GM21381 (cell line): Measurements from ENCODE around the gene SOX13.

Experiments
- ATAC-seq: cut with Tn5 transposase; IDR thresholded peaks from one replicate; pipeline ENCODE4 v1.9.1; 2021; ENCODE audit warnings: mild to moderate bottlenecking, moderate library complexity; ENCODE audit not compliant: unreplicated experiment

SOX13 gene

GRCh38 chr1:204128464-204128963, 55.6 kb downstream of the SOX13 start:
- ATAC-seq = no peak

- no peak for ATAC-seq
Measured at GRCh38 chr1:204128964-204129896, 56.3 kb downstream of the SOX13 start.

GRCh38 chr1:204130178-204130577, 57.3 kb downstream of the SOX13 start:
- ATAC-seq = no peak

- ATAC-seq = no peak
Measured at GRCh38 chr1:204130981-204131892, 58.3 kb downstream of the SOX13 start.

GRCh38 chr1:204131978-204132377, 59.1 kb downstream of the SOX13 start:
- no peak for ATAC-seq

- no peak for ATAC-seq
Measured at GRCh38 chr1:204132718-204133117, 59.8 kb downstream of the SOX13 start.

GRCh38 chr1:204134103-204134502, 61.2 kb downstream of the SOX13 start:
- no peak for ATAC-seq

- no peak for ATAC-seq
Measured at GRCh38 chr1:204136814-204137213, 63.9 kb downstream of the SOX13 start.

- ATAC-seq = no peak
Measured at GRCh38 chr1:204139088-204139487, 66.2 kb downstream of the SOX13 start.

GRCh38 chr1:204139952-204140351, 67.0 kb downstream of the SOX13 start:
- no peak for ATAC-seq

GRCh38 chr1:204141131-204141530, 68.2 kb downstream of the SOX13 start:
- no peak for ATAC-seq

- ATAC-seq = no peak
Measured at GRCh38 chr1:204142032-204142974, 69.4 kb downstream of the SOX13 start.

GRCh38 chr1:204143276-204144041, 70.5 kb downstream of the SOX13 start:
- no peak for ATAC-seq

GRCh38 chr1:204145033-204145504, 72.2 kb downstream of the SOX13 start:
- no peak for ATAC-seq

- ATAC-seq = no peak
Measured at GRCh38 chr1:204146309-204146708, 73.4 kb downstream of the SOX13 start.

GRCh38 chr1:204146965-204147364, 74.0 kb downstream of the SOX13 start:
- ATAC-seq = no peak

GRCh38 chr1:204147406-204148383, 74.8 kb downstream of the SOX13 start:
- ATAC-seq = no peak

GRCh38 chr1:204149107-204149506, 76.2 kb downstream of the SOX13 start:
- no peak for ATAC-seq
